Gastrocnemius medialis (tissue), 4 donors: ENCODE measurements around the gene AP2B1. TPM values are rescaled to one million over a fixed set of nuclear protein-coding genes. Genes with fewer than 3 reads are reported as not detected.
A peak's percentile ranks its signal among the peaks of the same experiment; 100 is the strongest.

Experiments used
- ATAC-seq, 2 donors: fragments of 150-250 bp; one replicate each; pipeline ENCODE4 v1.9.1; 2016
- DNase-seq, 2 donors: peaks; one replicate each; pipeline ENCODE4 v3.0.0-alpha.2; 2019
- H3K27ac ChIP-seq, 4 donors: fragments of 200-600 bp; sonication (generic); 1 replicate in 1 of 4; 2 replicates in 3 of 4; pipeline ENCODE4 v1.5.1; 2016 to 2018; ENCODE audit warnings: mild to moderate bottlenecking in 2 of 4, moderate library complexity in 1 of 4
- H3K27me3 ChIP-seq, 3 donors: fragments of 200-600 bp; sonication (generic) in 2 of 3; 1 replicate in 1 of 3; 2 replicates in 2 of 3; pipeline versions ENCODE4 v1.5.1 to v1.6.0; 2016 to 2019; ENCODE audit warnings: mild to moderate bottlenecking in 1 of 3, moderate library complexity in 1 of 3
- H3K36me3 ChIP-seq, 2 donors: fragments of 200-600 bp; sonication (generic) in 1 of 2; one replicate each; pipeline ENCODE4 v1.5.1; 2017 to 2018
- H3K4me1 ChIP-seq, 2 donors: fragments of 200-600 bp; sonication (generic) in 1 of 2; one replicate each; pipeline ENCODE4 v1.5.1; 2016 to 2017; ENCODE audit warnings: mild to moderate bottlenecking in 2 of 2
- H3K4me3 ChIP-seq, 4 donors: fragments of 200-600 bp; sonication (generic) in 3 of 4; 1 replicate in 1 of 4; 2 replicates in 3 of 4; pipeline ENCODE4 v1.5.1; 2016 to 2019; ENCODE audit warnings: mild to moderate bottlenecking in 2 of 4
- H3K9me3 ChIP-seq, 3 donors: fragments of 200-600 bp; sonication (generic) in 2 of 3; 1 replicate in 1 of 3; 2 replicates in 2 of 3; pipeline ENCODE4 v1.5.1; 2016 to 2019
- POLR2A ChIP-seq, 2 donors: fragments of 450-650 bp; IDR thresholded peaks; one replicate each; pipeline ENCODE4 v1.6.1; 2017; ENCODE audit warnings: antibody characterized with exemption in 2 of 2, mild to moderate bottlenecking in 2 of 2, moderate library complexity in 2 of 2
- in situ Hi-C, 4 donors: fragments of 200-750 bp; cut with MboI; loops; one replicate each; pipeline versions ENCODE4 v1.15.0 to v1.8.0; 2017; ENCODE audit warnings: low sequenced_read_pairs in 4 of 4
- intact Hi-C: fragments of 100-400 bp; cut with DNase I; formaldehyde crosslinking; loops from one replicate; pipeline ENCODE4 v1.15.1; 2023; ENCODE audit warnings: low total_unique reads
- total RNA-seq, 4 donors: library from RNA; depleted of rRNA; stranded (reverse); fragments of >200 nt; gene quantifications; one replicate each; pipeline versions ENCODE4 v1.1.0 to v1.2.3, GENCODE V29; 2016
- TF ChIP-seq, protein P1 (sequence below), 5 experiments: fragments of 450-650 bp in 3 of 5; fragments of 200-600 bp in 2 of 5; sonication (generic) in 2 of 5; IDR thresholded peaks in 4 of 5; conservative IDR thresholded peaks in 1 of 5; 1 replicate in 4 of 5; 2 replicates in 1 of 5; pipeline ENCODE4 v1.5.1; 2016 to 2019; ENCODE audit warnings: antibody characterized with exemption in 5 of 5, mild to moderate bottlenecking in 3 of 5, moderate library complexity in 3 of 5

The AP2B1 gene
- total RNA-seq, 4 donors from 2014 or later: 31.3 to 48.7 (median 38.1) TPM

DNA sequence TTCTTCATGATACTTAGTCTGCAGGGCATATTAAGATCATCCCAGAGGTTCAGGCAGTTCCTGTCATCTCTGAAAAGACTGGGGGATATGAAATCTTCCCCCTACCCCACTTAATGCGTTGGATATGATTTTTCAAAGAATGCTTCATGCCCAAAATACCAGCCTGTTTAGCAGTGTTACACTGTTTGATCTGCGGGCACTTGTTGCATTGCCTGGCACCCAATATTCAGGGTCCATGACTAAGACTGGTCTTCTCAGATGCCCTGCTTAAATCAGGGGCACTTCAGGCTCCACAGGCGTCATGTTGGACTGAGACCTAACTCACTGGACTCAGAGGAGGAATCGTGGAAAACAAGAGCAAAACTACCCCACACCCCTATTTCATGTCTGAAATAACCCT lies 137.9 kb downstream of the AP2B1 start:
- in situ Hi-C loops: loop anchor here in 1 of 4 donors (25.0 kb wide), 1 partner anchor 563 kb away; no protein-coding TSS in a partner anchor
- H3K36me3 ChIP-seq: peaks cover 0 to 45% of the 10 kb centered on the region in 2 donors
- H3K27ac ChIP-seq: no peak overlapping the region
- H3K9me3 ChIP-seq: no peaks in the 10 kb centered on the region
- no peak overlapping the region for H3K4me3 ChIP-seq
- ATAC-seq: no peak
- H3K27me3 ChIP-seq: no peaks in the 10 kb centered on the region
- TF ChIP-seq, protein P1, sequence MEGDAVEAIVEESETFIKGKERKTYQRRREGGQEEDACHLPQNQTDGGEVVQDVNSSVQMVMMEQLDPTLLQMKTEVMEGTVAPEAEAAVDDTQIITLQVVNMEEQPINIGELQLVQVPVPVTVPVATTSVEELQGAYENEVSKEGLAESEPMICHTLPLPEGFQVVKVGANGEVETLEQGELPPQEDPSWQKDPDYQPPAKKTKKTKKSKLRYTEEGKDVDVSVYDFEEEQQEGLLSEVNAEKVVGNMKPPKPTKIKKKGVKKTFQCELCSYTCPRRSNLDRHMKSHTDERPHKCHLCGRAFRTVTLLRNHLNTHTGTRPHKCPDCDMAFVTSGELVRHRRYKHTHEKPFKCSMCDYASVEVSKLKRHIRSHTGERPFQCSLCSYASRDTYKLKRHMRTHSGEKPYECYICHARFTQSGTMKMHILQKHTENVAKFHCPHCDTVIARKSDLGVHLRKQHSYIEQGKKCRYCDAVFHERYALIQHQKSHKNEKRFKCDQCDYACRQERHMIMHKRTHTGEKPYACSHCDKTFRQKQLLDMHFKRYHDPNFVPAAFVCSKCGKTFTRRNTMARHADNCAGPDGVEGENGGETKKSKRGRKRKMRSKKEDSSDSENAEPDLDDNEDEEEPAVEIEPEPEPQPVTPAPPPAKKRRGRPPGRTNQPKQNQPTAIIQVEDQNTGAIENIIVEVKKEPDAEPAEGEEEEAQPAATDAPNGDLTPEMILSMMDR (IDR thresholded peaks at IDR 0.05 in 4 of 5, conservative IDR thresholded peaks at IDR 0.05 in 1 of 5): no peak
- no peak for TF ChIP-seq POLR2A (IDR thresholded peaks at IDR 0.05)
- H3K4me1 ChIP-seq: peaks cover 11 to 17% of the 10 kb centered on the region in 2 donors
- no peak for DNase-seq
- intact Hi-C loops: loop anchor here (2.0 kb wide), 1 partner anchor 20 kb away; no protein-coding TSS in a partner anchor

DNA sequence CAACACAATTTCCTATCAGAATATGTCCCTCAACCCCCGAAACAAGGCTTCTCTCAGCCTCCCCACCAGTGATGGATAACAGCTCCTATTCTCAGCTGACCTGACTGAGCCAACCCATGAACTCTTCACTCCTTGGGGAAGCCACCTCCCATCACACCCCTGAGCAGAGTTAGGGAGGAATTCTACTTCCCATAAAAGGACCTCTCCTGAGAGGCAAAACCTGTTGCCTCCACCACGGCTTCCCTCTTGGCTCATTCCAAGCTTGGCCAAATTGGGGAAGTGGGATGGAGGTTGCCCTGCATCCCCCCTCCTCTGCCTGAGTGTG lies 138.6 kb downstream of the AP2B1 start:
- in situ Hi-C loops: loop anchor here in 1 of 4 donors (25.0 kb wide), 1 partner anchor 563 kb away; no protein-coding TSS in a partner anchor

DNA sequence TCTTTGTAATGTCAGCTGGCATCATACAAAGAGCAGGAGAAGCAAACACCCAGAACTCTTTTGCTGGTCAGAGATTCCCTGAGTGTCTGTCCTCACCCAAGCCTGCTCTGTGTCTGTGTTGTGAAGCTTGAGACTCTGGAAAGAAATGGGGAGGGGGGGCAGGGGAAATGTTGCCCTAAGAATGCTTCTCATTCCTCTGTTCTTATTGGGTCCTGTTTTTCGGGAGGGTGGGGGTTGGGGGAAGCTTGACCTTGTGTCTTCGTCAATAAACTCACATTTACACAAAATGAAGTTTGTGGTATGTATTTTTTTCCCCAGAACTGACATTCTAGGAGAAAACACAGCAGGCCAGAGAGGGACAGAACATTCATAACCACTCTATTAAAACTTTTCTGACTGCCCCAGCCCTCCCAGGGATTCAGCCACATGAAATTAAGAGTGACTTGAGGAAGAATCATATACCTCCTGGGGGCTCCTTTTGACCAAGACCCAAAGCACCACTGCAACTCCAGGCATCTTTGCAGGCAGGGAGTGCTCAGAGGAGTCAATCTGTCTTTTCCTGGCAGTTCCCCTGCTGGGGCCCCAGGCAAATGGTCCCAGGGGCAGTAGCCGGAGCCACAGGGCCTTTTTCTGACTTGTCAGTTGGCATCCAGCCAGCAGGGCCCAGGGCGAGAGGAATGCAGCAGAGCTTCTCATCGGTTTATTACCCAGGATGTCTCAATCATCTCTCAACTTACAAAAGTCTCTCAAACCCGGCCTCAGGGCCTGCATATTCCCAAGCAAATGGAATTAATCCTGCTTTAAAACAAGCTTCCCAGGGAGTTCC lies 139.2 kb downstream of the AP2B1 start:
- Histone ChIP-seq H3K4me1 (peaks cover 17 to 25% of the 10 kb centered on the region in 2 donors), H3K36me3 (peaks cover 0 to 43% of the 10 kb centered on the region in 2 donors), H3K27ac (no peak overlapping the region), H3K27me3 (no peaks in the 10 kb centered on the region), H3K9me3 (no peaks in the 10 kb centered on the region), H3K4me3 (no peak overlapping the region)
- no peak for TF ChIP-seq POLR2A (IDR thresholded peaks at IDR 0.05)
- TF ChIP-seq, protein P1 (IDR thresholded peaks at IDR 0.05 in 4 of 5, conservative IDR thresholded peaks at IDR 0.05 in 1 of 5): no peak
- peak in 1 of 2 donors; percentile 48 for DNase-seq
- in situ Hi-C loops: loop anchor here in 1 of 4 donors (25.0 kb wide), 1 partner anchor 564 kb away; no protein-coding TSS in a partner anchor
- intact Hi-C loops: no loop called here
- ATAC-seq: no peak

More for the DNA sequence above, 138.6 kb downstream of the AP2B1 start:
- peaks cover 11 to 20% of the 10 kb centered on the region in 2 donors for H3K4me1 ChIP-seq
- DNase-seq (no peak), ATAC-seq (no peak)
- H3K9me3 ChIP-seq: no peaks in the 10 kb centered on the region
- H3K27ac ChIP-seq: no peak overlapping the region
- TF ChIP-seq POLR2A (IDR thresholded peaks at IDR 0.05): no peak
- TF ChIP-seq, protein P1 (IDR thresholded peaks at IDR 0.05 in 4 of 5, conservative IDR thresholded peaks at IDR 0.05 in 1 of 5): no peak
- no peaks in the 10 kb centered on the region for H3K27me3 ChIP-seq
- H3K4me3 ChIP-seq: no peak overlapping the region
- peaks cover 0 to 45% of the 10 kb centered on the region in 2 donors for H3K36me3 ChIP-seq
- intact Hi-C loops: loop anchor here (2.0 kb wide), 1 partner anchor 21 kb away; no protein-coding TSS in a partner anchor

DNA sequence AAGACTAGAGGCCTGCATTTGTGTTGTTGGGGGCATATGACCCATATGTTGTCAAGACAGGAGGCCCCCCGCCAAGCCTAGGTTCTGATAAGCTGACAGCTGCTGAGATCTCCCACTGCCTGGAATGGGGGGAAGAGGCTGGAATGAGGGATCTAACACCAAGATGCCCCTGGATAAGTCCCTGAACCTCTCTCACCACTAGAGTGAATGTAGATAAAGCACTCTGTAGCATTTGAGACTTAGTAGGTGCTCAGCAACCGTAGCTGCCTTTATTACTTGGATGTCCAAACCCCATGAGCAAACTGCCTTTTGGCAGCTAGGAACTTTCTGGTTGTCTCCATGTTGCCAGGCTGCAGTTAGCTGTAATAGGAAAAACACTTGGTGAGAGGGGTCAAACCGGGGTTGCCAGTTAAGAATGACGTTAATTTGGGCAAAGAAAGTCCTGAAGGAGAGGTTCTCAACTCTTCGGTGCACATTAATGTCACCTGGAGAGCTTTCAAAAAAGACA lies 139.9 kb downstream of the AP2B1 start:
- DNase-seq (no peak), ATAC-seq (no peak)
- no peak overlapping the region for H3K4me3 ChIP-seq
- in situ Hi-C loops (loop anchor here in 1 of 4 donors (25.0 kb wide), 1 partner anchor 565 kb away; no protein-coding TSS in a partner anchor), intact Hi-C loops (no loop called here)
- H3K4me1 ChIP-seq: peaks cover 18 to 25% of the 10 kb centered on the region in 2 donors
- no peak for TF ChIP-seq POLR2A (IDR thresholded peaks at IDR 0.05)
- TF ChIP-seq, protein P1 (IDR thresholded peaks at IDR 0.05 in 4 of 5, conservative IDR thresholded peaks at IDR 0.05 in 1 of 5): no peak
- H3K36me3 ChIP-seq: peaks cover 0 to 36% of the 10 kb centered on the region in 2 donors
- no peaks in the 10 kb centered on the region for H3K9me3 ChIP-seq
- no peaks in the 10 kb centered on the region for H3K27me3 ChIP-seq
- H3K27ac ChIP-seq: no peak overlapping the region
